HEK293 (cell line): ENCODE results near the gene MUSTN1.

Experiments used
- CTCF ChIA-PET: fragments of 350-600 bp; formaldehyde crosslinking; extraction: SDS; loops from one replicate; lab custom pipeline; 2021; ENCODE audit warnings: antibody characterized with exemption; lab: Yijun Ruan, JAX
- POLR2A ChIA-PET: fragments of 300-600 bp; formaldehyde crosslinking; extraction: SDS; loops from one replicate; lab custom pipeline; 2020; ENCODE audit warnings: antibody characterized with exemption, inconsistent platforms; lab: Yijun Ruan, JAX
- H3K27ac ChIP-seq: fragments of 200-500 bp; sonication (Bioruptor generic); 2 replicates; pipeline ENCODE4 v1.5.1; 2014; ENCODE audit warnings: low read depth, low read length, control low read depth, inconsistent platforms; ENCODE audit errors: extremely low read depth
- H3K36me3 ChIP-seq, 2 experiments: fragments of 200-500 bp in 1 of 2; sonication (Bioruptor generic) in 1 of 2; 1 replicate in 1 of 2; 2 replicates in 1 of 2; pipeline ENCODE4 v1.5.1; 2014 to 2017; ENCODE audit warnings: inconsistent platforms in 2 of 2, low read length in 2 of 2; ENCODE audit not compliant: control insufficient read depth in 2 of 2, insufficient read depth in 1 of 2
- H3K4me1 ChIP-seq: fragments of 200-500 bp; sonication (Bioruptor generic); 2 replicates; pipeline ENCODE4 v1.5.1; 2014; ENCODE audit warnings: mild to moderate bottlenecking, low read length, inconsistent platforms; ENCODE audit not compliant: control insufficient read depth, insufficient read depth
- H3K4me3 ChIP-seq: 2 replicates; pipeline ENCODE4 v1.5.1; 2011; ENCODE audit warnings: low read depth, mild to moderate bottlenecking, control low read depth, low read length, moderate library complexity
- H3K9me3 ChIP-seq: fragments of 200-500 bp; sonication (Bioruptor generic); 2 replicates; pipeline ENCODE4 v1.5.1; 2014; ENCODE audit warnings: low read depth, low read length, inconsistent platforms; ENCODE audit not compliant: control insufficient read depth, insufficient read depth
- FEZF1 ChIP-seq: fragments of 450-650 bp; formaldehyde crosslinking; IDR thresholded peaks from 2 replicates; pipeline ENCODE4 v1.5.1; 2016; ENCODE audit warnings: missing biosample characterization, missing genetic modification characterization
- OVOL3 ChIP-seq: fragments of 450-650 bp; formaldehyde crosslinking; IDR thresholded peaks from 2 replicates; pipeline ENCODE4 v1.5.1; 2016; ENCODE audit warnings: missing biosample characterization, missing genetic modification characterization
- PRDM1 ChIP-seq: fragments of 450-650 bp; formaldehyde crosslinking; IDR thresholded peaks from 2 replicates; pipeline ENCODE4; 2016; ENCODE audit warnings: missing biosample characterization, missing genetic modification characterization
- SCRT2 ChIP-seq: fragments of 450-650 bp; formaldehyde crosslinking; IDR thresholded peaks from 2 replicates; pipeline ENCODE4 v1.5.1; 2016; ENCODE audit warnings: missing biosample characterization, missing genetic modification characterization
- SETDB1 ChIP-seq: IDR thresholded peaks from one replicate; pipeline ENCODE4 v1.6.1; 2017; ENCODE audit warnings: mild to moderate bottlenecking, low read length, moderate library complexity, mixed read lengths; ENCODE audit not compliant: insufficient read length
- ZBTB17 ChIP-seq: fragments of 450-650 bp; formaldehyde crosslinking; IDR thresholded peaks from 2 replicates; pipeline ENCODE4 v1.5.1; 2016; ENCODE audit warnings: missing biosample characterization, missing genetic modification characterization
- ZBTB21 ChIP-seq: fragments of 450-650 bp; formaldehyde crosslinking; IDR thresholded peaks from 2 replicates; pipeline ENCODE4 v1.5.1; 2017; ENCODE audit warnings: missing biosample characterization, missing genetic modification characterization
- ZBTB44 ChIP-seq: fragments of 450-650 bp; IDR thresholded peaks from 2 replicates; pipeline ENCODE4 v1.5.1; 2018; ENCODE audit warnings: missing biosample characterization, mild to moderate bottlenecking, missing genetic modification characterization
- ZNF248 ChIP-seq: fragments of 450-650 bp; formaldehyde crosslinking; IDR thresholded peaks from 2 replicates; pipeline ENCODE4 v1.5.1; 2017; ENCODE audit warnings: missing biosample characterization, missing genetic modification characterization
- ZNF341 ChIP-seq: fragments of 450-650 bp; formaldehyde crosslinking; IDR thresholded peaks from 2 replicates; pipeline ENCODE4; 2016; ENCODE audit warnings: low read depth, missing biosample characterization, missing genetic modification characterization
- ZNF398 ChIP-seq: fragments of 450-650 bp; formaldehyde crosslinking; IDR thresholded peaks from 2 replicates; pipeline ENCODE4 v1.5.1; 2017; ENCODE audit warnings: missing biosample characterization, missing genetic modification characterization
- ZNF416 ChIP-seq: fragments of 450-650 bp; formaldehyde crosslinking; IDR thresholded peaks from 2 replicates; pipeline ENCODE4 v1.5.1; 2016; ENCODE audit warnings: missing biosample characterization, missing genetic modification characterization
- ZNF449 ChIP-seq: fragments of 450-650 bp; formaldehyde crosslinking; IDR thresholded peaks from 2 replicates; pipeline ENCODE4 v1.5.1; 2017; ENCODE audit warnings: missing biosample characterization, mild to moderate bottlenecking, missing genetic modification characterization, moderate library complexity
- ZNF529 ChIP-seq: fragments of 450-650 bp; formaldehyde crosslinking; IDR thresholded peaks from 2 replicates; pipeline ENCODE4 v1.5.1; 2017; ENCODE audit warnings: missing genetic modification characterization, missing biosample characterization; ENCODE audit not compliant: insufficient replicate concordance
- ZNF544 ChIP-seq: fragments of 450-650 bp; formaldehyde crosslinking; IDR thresholded peaks from 2 replicates; pipeline ENCODE4 v1.5.0; 2017; ENCODE audit warnings: missing biosample characterization, missing genetic modification characterization
- ZNF747 ChIP-seq: fragments of 450-650 bp; formaldehyde crosslinking; IDR thresholded peaks from 2 replicates; pipeline ENCODE4 v1.5.1; 2016; ENCODE audit warnings: missing biosample characterization, missing genetic modification characterization
- ZNF776 ChIP-seq: fragments of 450-650 bp; formaldehyde crosslinking; IDR thresholded peaks from 2 replicates; pipeline ENCODE4 v1.5.0; 2017; ENCODE audit warnings: missing biosample characterization, missing genetic modification characterization, borderline replicate concordance
- ZNF843 ChIP-seq: fragments of 450-650 bp; formaldehyde crosslinking; IDR thresholded peaks from 2 replicates; pipeline ENCODE4 v1.5.1; 2016; ENCODE audit warnings: missing biosample characterization, missing genetic modification characterization
- TF ChIP-seq, protein P1 (sequence below): fragments of 450-650 bp; formaldehyde crosslinking; IDR thresholded peaks from 2 replicates; pipeline ENCODE4 v1.5.1; 2016; ENCODE audit warnings: missing biosample characterization, missing genetic modification characterization
- TF ChIP-seq, protein P2 (sequence below): fragments of 450-650 bp; formaldehyde crosslinking; IDR thresholded peaks from 2 replicates; pipeline ENCODE4; 2016; ENCODE audit warnings: missing biosample characterization, missing genetic modification characterization
- TF ChIP-seq, protein P3 (sequence below): fragments of 450-650 bp; formaldehyde crosslinking; conservative IDR thresholded peaks from 2 replicates; pipeline ENCODE4 v1.5.1; 2016; ENCODE audit warnings: low read depth, missing biosample characterization, missing genetic modification characterization

The MUSTN1 gene

DNA sequence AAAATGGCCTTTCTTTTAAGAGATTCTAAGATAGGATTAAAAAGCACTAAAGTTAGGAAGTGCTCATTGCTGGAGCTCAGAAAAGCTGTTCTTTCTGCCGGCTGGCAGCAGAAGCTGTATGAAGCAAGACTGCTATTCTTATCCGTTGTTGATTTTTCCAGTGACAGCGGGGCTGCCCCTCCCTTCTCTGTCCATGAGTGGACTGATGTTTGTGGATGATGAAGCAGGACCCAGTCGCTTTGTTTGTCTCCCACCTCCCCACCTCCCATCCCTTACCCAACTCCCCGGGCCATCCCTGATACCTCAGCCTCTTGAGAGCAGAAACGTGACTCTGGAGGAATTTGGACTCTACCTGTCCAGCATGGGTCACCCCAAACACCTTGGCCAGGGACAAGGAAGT lies 10.3 kb upstream of the MUSTN1 start (continued):
- TF ChIP-seq, protein P1, sequence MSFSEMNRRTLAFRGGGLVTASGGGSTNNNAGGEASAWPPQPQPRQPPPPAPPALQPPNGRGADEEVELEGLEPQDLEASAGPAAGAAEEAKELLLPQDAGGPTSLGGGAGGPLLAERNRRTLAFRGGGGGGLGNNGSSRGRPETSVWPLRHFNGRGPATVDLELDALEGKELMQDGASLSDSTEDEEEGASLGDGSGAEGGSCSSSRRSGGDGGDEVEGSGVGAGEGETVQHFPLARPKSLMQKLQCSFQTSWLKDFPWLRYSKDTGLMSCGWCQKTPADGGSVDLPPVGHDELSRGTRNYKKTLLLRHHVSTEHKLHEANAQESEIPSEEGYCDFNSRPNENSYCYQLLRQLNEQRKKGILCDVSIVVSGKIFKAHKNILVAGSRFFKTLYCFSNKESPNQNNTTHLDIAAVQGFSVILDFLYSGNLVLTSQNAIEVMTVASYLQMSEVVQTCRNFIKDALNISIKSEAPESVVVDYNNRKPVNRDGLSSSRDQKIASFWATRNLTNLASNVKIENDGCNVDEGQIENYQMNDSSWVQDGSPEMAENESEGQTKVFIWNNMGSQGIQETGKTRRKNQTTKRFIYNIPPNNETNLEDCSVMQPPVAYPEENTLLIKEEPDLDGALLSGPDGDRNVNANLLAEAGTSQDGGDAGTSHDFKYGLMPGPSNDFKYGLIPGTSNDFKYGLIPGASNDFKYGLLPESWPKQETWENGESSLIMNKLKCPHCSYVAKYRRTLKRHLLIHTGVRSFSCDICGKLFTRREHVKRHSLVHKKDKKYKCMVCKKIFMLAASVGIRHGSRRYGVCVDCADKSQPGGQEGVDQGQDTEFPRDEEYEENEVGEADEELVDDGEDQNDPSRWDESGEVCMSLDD (tag by site-specific recombination) = no peak
- TF ChIP-seq FEZF1 (no peak), ZNF449 (no peak), ZNF747 (tag by site-specific recombination) (no peak)
- TF ChIP-seq, protein P2, sequence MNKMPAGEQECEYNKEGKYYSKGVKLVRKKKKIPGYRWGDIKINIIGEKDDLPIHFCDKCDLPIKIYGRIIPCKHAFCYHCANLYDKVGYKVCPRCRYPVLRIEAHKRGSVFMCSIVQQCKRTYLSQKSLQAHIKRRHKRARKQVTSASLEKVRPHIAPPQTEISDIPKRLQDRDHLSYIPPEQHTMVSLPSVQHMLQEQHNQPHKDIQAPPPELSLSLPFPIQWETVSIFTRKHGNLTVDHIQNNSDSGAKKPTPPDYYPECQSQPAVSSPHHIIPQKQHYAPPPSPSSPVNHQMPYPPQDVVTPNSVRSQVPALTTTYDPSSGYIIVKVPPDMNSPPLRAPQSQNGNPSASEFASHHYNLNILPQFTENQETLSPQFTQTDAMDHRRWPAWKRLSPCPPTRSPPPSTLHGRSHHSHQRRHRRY = no peak

GRCh38 chr3:52844290-52844975 lies 9.6 kb upstream of the MUSTN1 start:
- Histone ChIP-seq H3K4me1 (no peaks in the 10 kb centered on the region), H3K9me3 (no peaks in the 10 kb centered on the region), H3K36me3 (peaks cover 0 to 49% of the 10 kb centered on the region in 2 experiments; a peak in 1 of 3 replicates), H3K4me3 (no peak overlapping the region), H3K27ac (no peak overlapping the region)
- CTCF ChIA-PET = interaction anchor here (1.1 kb wide), 1 partner anchor 10 kb away, joined by 4 read pairs; the partner anchor contains the start of gene MUSTN1
- POLR2A ChIA-PET = no interaction called here
- TF ChIP-seq ZNF248 (tag by site-specific recombination) (no peak), ZBTB17 (tag by site-specific recombination) (no peak), SCRT2 (tag by site-specific recombination) (no peak), ZNF341 (tag by site-specific recombination) (no peak), ZBTB21 (tag by site-specific recombination) (no peak), ZNF776 (no peak), PRDM1 (tag by site-specific recombination) (no peak), ZNF416 (tag by site-specific recombination) (no peak), SETDB1 (no peak), ZNF398 (tag by site-specific recombination) (no peak), OVOL3 (tag by site-specific recombination) (no peak), ZNF843 (tag by site-specific recombination) (no peak), ZNF529 (no peak), ZBTB44 (no peak), ZNF544 (tag by site-specific recombination) (no peak)
- TF ChIP-seq, protein P3, sequence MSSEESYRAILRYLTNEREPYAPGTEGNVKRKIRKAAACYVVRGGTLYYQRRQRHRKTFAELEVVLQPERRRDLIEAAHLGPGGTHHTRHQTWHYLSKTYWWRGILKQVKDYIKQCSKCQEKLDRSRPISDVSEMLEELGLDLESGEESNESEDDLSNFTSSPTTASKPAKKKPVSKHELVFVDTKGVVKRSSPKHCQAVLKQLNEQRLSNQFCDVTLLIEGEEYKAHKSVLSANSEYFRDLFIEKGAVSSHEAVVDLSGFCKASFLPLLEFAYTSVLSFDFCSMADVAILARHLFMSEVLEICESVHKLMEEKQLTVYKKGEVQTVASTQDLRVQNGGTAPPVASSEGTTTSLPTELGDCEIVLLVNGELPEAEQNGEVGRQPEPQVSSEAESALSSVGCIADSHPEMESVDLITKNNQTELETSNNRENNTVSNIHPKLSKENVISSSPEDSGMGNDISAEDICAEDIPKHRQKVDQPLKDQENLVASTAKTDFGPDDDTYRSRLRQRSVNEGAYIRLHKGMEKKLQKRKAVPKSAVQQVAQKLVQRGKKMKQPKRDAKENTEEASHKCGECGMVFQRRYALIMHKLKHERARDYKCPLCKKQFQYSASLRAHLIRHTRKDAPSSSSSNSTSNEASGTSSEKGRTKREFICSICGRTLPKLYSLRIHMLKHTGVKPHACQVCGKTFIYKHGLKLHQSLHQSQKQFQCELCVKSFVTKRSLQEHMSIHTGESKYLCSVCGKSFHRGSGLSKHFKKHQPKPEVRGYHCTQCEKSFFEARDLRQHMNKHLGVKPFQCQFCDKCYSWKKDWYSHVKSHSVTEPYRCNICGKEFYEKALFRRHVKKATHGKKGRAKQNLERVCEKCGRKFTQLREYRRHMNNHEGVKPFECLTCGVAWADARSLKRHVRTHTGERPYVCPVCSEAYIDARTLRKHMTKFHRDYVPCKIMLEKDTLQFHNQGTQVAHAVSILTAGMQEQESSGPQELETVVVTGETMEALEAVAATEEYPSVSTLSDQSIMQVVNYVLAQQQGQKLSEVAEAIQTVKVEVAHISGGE = no peak
